Measurements from ENCODE around the gene BUB1B.
"Not testable (repeated sequence)": the region's sequence is repeated elsewhere in the genome, so short reads cannot be mapped to it uniquely, and the experiment has no call there.

The BUB1B gene

DNA sequence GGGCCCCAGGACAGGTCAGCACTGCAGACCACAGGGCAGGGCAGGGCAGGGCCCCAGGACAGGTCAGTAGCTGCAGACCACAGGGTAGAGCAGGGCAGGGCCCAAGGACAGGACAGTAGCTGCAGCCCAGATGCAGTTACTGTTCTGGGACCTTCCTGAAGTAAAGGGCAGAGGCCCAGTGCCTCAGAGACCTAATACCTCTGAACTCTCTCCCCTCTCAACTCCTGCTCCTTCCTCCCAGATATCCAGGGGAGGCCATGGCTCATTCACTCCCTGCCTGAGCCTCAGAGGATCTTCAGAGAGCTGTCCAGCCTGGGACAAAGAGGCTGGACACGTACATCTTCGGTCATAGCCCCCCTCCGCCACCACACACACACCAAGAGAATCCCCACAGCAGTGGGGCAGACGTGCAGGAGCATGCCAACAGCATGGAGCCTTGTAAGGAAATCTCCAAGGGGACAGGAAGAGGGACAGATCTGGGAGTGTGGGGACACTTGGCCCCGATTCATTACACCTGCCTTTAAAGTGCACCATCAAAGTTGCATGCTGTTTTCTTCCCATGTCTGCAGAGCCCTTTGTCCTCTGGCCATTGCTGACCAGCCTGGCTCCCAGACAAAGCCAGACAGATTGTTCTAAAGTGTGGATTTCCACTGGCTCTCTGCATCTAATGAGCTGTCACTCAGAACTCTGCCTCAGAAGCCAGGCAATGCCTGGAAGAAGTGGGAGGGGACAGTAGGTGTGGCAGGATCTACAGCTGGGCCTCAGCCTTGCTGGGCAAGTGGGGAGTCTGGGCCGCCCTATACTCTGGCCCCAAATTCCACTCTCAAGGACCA, 24.2 kb upstream of the BUB1B start:
- Histone ChIP-seq H3K9me3 (ENCODE audit: control insufficient read depth, insufficient read depth, low read length) (no peaks in the 10 kb centered on the region), H3K4me1 (ENCODE audit: control insufficient read depth, insufficient read depth, low read length) (no peaks in the 10 kb centered on the region; the same call in 1 of the 2 replicates), H3K27ac (ENCODE audit: low read length) (no peak overlapping the region), H3K4me3 (ENCODE audit: low read length) (no peak overlapping the region), H3K27me3 (ENCODE audit: control insufficient read depth, insufficient read depth, low read length) (no peaks in the 10 kb centered on the region), H3K36me3 (ENCODE audit: control insufficient read depth, insufficient read depth, low read length) (no peaks in the 10 kb centered on the region)
- WGBS (ENCODE audit: insufficient coverage, insufficient read length), result no CpG with 5 or more reads among the region's 6 CpGs
- DNase-seq (ENCODE audit: low read depth, low spot score), result no peak

DNA sequence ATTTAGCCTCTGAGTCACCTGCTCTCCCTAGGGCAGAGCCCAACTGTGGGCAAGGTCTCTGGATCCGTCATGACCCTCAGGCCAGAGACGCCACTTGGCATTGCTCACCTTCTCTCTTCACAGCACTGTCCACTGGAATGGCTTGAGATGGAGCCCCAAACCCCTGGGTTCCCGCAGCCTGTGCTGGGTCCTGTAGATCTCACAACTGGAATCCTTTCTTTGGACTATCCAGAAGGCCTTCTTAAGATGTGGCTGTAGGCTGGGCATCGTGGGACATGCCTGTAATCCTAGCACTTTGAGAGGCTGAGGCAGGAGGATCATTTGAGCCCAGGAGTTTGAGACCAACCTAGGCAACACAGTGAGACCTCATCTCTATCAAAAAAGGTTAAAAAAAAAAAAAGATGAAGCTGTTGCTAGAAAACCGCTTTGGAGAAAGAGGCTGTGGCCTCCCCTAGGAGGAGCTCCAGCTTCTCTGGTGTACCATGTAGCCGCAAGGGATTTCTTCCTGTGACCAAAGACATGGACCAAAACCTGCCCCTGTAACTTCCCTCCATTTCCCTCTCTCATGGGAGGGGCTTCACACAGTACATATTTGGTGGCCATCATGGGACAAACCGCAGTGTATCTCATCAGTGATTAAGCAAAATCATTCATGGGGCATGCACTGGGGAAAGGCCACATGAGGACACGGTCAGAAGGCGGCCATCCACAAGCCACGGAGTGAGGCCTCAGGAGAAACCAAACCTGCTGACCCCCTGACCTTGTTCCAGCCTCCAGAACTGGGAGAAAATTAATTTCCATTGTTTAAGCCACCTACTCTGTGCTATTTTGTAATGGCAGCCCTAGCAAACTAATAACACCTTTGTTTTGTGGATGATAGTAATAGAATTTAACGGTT, 23.3 kb upstream of the BUB1B start:
- Histone ChIP-seq H3K27me3 (ENCODE audit: control insufficient read depth, insufficient read depth, low read length) (no peaks in the 10 kb centered on the region), H3K9me3 (ENCODE audit: control insufficient read depth, insufficient read depth, low read length) (no peaks in the 10 kb centered on the region), H3K4me1 (ENCODE audit: control insufficient read depth, insufficient read depth, low read length) (no peaks in the 10 kb centered on the region; the same call in 1 of the 2 replicates), H3K36me3 (ENCODE audit: control insufficient read depth, insufficient read depth, low read length) (no peaks in the 10 kb centered on the region), H3K4me3 (ENCODE audit: low read length) (no peak overlapping the region), H3K27ac (ENCODE audit: low read length) (no peak overlapping the region)
- 100% methylated on average over 1 of the region's 11 CpGs for WGBS (ENCODE audit: insufficient coverage, insufficient read length)
- no peak for DNase-seq (ENCODE audit: low read depth, low spot score)

DNA sequence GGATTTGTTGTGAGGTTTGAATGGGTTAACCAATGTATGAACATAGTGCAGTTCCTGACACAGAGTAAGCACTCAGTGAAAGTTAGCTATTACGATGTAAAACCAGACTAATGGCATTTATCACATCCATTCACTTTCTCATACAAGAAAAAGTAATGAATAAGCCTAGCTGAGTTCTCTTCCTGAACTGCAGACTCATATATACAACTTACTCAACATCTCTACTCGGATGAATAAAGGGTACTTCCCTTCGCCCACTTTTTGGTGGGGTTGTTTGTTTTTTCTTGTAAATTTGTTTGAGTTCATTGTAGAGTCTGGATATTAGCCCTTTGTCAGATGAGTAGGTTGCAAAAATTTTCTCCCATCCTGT, 22.7 kb upstream of the BUB1B start:
- not testable (repeated sequence) for H3K36me3 ChIP-seq (ENCODE audit: control insufficient read depth, insufficient read depth, low read length); H3K9me3 ChIP-seq (ENCODE audit: control insufficient read depth, insufficient read depth, low read length); H3K27ac ChIP-seq (ENCODE audit: low read length); H3K4me1 ChIP-seq (ENCODE audit: control insufficient read depth, insufficient read depth, low read length); H3K4me3 ChIP-seq (ENCODE audit: low read length); DNase-seq (ENCODE audit: low read depth, low spot score); H3K27me3 ChIP-seq (ENCODE audit: control insufficient read depth, insufficient read depth, low read length)
- WGBS (ENCODE audit: insufficient coverage, insufficient read length), result no CpG with 5 or more reads among the region's 3 CpGs

DNA sequence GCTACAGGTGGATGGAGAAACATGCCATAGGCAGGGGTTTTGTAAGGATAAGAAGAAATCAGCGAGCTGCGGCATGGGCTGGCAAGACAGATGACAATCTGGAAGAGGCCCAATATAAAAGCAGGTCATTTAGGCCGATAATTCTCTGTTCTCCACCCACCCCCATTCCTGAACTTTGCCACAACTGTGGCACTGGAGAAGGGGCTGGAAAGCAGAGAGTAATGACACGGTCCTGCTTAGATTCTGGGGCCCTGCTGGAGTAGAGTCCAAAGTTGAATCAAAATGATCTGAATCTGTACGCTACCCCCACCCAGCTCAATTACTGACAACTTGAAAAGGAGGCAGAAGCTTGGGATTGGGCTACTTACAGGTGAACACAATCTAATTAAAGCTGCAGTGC, 18.4 kb upstream of the BUB1B start:
- Histone ChIP-seq H3K4me1 (ENCODE audit: control insufficient read depth, insufficient read depth, low read length) (no peaks in the 10 kb centered on the region), H3K4me3 (ENCODE audit: low read length) (no peak overlapping the region), H3K9me3 (ENCODE audit: control insufficient read depth, insufficient read depth, low read length) (no peaks in the 10 kb centered on the region), H3K36me3 (ENCODE audit: control insufficient read depth, insufficient read depth, low read length) (no peaks in the 10 kb centered on the region), H3K27ac (ENCODE audit: low read length) (no peak overlapping the region), H3K27me3 (ENCODE audit: control insufficient read depth, insufficient read depth, low read length) (no peaks in the 10 kb centered on the region)
- WGBS (ENCODE audit: insufficient coverage, insufficient read length), result no CpG with 5 or more reads among the region's 5 CpGs
- no peak for DNase-seq (ENCODE audit: low read depth, low spot score)

DNA sequence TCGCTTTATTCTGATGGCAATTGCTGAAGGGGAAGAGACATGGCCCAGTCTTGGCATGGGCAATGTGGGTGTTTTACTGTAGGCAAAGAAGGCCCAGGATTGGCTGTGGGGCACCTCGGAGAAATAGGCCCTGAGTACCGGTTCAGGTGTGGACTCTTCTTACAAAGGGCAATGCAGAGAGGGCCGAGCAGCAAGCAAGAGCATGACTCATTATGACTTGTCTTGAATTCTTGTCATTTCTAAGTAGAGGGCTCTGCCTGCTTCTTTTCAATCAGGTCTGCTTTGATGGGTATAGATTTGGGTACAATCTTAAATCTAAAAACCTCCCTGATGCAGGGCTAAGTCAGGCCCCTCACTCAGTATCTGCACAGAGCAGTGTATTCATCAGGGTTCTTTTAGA, 14.8 kb upstream of the BUB1B start:
- H3K27ac ChIP-seq (ENCODE audit: low read length), result no peak overlapping the region
- no CpG with 5 or more reads among the region's 4 CpGs for WGBS (ENCODE audit: insufficient coverage, insufficient read length)
- no peak for DNase-seq (ENCODE audit: low read depth, low spot score)

DNA sequence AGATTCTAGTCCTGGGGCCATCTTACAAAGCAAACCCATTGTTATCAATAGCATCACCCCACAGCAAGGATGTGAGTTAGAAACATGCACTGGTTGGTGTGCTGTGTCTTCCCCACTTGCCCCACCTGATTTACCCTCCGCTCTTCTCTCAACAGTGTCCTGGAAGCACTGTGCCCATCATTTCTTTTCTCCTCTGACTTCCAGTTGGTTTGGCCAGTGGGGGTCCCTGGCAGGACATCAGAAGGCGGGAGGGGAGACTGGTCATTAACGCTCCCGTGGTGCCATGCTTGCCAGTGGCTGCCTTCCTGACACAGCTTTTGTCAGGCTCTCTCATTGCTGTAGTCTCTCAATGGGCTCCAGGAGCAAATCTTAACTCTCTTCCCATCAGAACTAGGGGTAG, 11.5 kb upstream of the BUB1B start:
- no CpG with 5 or more reads among the region's 4 CpGs for WGBS (ENCODE audit: insufficient coverage, insufficient read length)
- Histone ChIP-seq H3K4me1 (ENCODE audit: control insufficient read depth, insufficient read depth, low read length) (no peaks in the 10 kb centered on the region), H3K9me3 (ENCODE audit: control insufficient read depth, insufficient read depth, low read length) (no peaks in the 10 kb centered on the region), H3K36me3 (ENCODE audit: control insufficient read depth, insufficient read depth, low read length) (no peaks in the 10 kb centered on the region), H3K4me3 (ENCODE audit: low read length) (no peak overlapping the region), H3K27ac (ENCODE audit: low read length) (no peak overlapping the region), H3K27me3 (ENCODE audit: control insufficient read depth, insufficient read depth, low read length) (no peaks in the 10 kb centered on the region)
- DNase-seq (ENCODE audit: low read depth, low spot score), result no peak

More for the DNA sequence above, 14.8 kb upstream of the BUB1B start:
- Histone ChIP-seq H3K27me3 (ENCODE audit: control insufficient read depth, insufficient read depth, low read length) (no peaks in the 10 kb centered on the region), H3K4me3 (ENCODE audit: low read length) (no peak overlapping the region), H3K36me3 (ENCODE audit: control insufficient read depth, insufficient read depth, low read length) (no peaks in the 10 kb centered on the region), H3K9me3 (ENCODE audit: control insufficient read depth, insufficient read depth, low read length) (no peaks in the 10 kb centered on the region), H3K4me1 (ENCODE audit: control insufficient read depth, insufficient read depth, low read length) (no peaks in the 10 kb centered on the region)

DNA sequence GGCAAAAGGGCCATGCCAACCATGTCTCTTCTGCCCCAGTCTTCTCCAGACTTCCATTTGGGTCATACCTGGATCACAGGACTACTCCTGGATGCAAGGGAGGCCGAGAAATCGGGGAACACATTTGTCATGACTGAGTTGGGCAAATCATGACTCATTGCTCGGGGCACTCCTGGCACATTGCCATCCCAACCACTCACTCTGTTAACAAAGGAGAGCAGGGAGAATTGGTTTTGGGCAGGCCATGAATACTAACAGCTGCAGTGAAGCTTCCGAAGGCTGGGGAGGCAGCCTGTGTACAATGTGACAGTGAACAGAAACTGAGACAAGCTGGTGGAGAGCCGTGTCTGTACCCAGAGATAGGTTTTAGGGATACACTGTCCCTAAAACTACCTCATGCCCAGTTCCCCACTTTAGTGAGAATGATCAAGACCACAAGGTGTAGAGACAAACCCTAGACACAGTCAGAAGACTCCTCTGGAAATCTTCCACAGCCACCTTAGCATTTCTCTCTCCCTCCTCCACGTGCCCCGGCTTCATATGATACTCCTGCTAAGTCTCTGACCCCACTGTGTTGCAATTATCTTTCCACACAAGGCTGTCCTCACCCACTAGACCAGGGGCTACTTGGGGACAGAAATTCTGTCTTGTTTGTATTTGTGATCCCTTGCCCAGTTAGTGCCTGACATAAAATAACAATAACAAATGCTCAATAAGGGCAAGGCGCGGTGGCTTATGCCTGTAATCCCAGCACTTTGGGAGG, 10.5 kb upstream of the BUB1B start:
- DNase-seq (ENCODE audit: low read depth, low spot score), result no peak
- H3K4me3 ChIP-seq (ENCODE audit: low read length), result no peak overlapping the region

DNA sequence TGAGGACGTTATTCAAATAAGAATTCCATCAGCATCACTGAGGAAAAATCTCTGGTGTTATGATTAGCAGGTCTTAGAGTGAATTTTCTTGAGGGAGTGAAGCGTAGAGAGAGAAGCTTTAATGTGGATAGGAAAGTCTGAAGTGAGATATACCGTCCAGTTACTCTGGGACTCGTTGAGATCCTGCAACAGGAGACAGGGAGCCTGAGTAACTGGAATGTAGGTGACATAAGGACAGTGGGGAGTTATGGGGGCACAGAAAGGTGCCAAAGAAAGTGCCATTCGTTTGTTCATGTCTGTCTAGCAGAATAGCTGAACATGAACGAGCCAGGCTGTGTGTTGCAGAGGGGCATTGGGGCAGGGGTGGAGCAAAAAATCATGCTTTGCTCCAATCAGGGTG, 9.4 kb upstream of the BUB1B start:
- Histone ChIP-seq H3K27me3 (ENCODE audit: control insufficient read depth, insufficient read depth, low read length) (no peaks in the 10 kb centered on the region), H3K36me3 (ENCODE audit: control insufficient read depth, insufficient read depth, low read length) (no peaks in the 10 kb centered on the region), H3K27ac (ENCODE audit: low read length) (no peak overlapping the region), H3K4me3 (ENCODE audit: low read length) (no peak overlapping the region), H3K9me3 (ENCODE audit: control insufficient read depth, insufficient read depth, low read length) (no peaks in the 10 kb centered on the region), H3K4me1 (ENCODE audit: control insufficient read depth, insufficient read depth, low read length) (peaks cover 6% of the 10 kb centered on the region)
- no CpG with 5 or more reads among the region's 6 CpGs for WGBS (ENCODE audit: insufficient coverage, insufficient read length)
- DNase-seq (ENCODE audit: low read depth, low spot score), result no peak

More for the DNA sequence above, 10.5 kb upstream of the BUB1B start:
- no peaks in the 10 kb centered on the region for H3K36me3 ChIP-seq (ENCODE audit: control insufficient read depth, insufficient read depth, low read length)
- WGBS (ENCODE audit: insufficient coverage, insufficient read length), result no CpG with 5 or more reads among the region's 9 CpGs
- peaks cover 3% of the 10 kb centered on the region; the same call in 1 of the 2 replicates for H3K4me1 ChIP-seq (ENCODE audit: control insufficient read depth, insufficient read depth, low read length)
- H3K27ac ChIP-seq (ENCODE audit: low read length), result no peak overlapping the region
- H3K9me3 ChIP-seq (ENCODE audit: control insufficient read depth, insufficient read depth, low read length), result no peaks in the 10 kb centered on the region
- no peaks in the 10 kb centered on the region for H3K27me3 ChIP-seq (ENCODE audit: control insufficient read depth, insufficient read depth, low read length)

DNA sequence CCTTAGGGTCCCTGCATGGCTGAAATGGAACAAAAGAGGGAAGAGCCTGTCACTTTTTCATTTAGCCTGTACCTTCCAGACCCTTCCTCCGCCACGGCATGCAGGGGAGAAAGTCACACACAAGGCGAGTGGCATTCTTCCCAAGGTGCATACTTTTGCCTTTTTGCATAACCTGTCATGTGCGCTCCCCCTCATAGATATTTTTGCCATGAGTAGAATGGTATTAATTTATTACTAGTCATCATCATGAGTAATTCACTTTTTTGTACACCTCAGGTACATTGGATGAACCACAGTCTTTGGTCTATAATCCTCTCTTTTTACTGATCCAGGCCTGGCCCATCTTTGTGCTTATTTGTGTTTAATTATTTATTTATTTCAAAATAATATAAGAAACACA, 8.9 kb upstream of the BUB1B start:
- no peaks in the 10 kb centered on the region for H3K36me3 ChIP-seq (ENCODE audit: control insufficient read depth, insufficient read depth, low read length)

DNA sequence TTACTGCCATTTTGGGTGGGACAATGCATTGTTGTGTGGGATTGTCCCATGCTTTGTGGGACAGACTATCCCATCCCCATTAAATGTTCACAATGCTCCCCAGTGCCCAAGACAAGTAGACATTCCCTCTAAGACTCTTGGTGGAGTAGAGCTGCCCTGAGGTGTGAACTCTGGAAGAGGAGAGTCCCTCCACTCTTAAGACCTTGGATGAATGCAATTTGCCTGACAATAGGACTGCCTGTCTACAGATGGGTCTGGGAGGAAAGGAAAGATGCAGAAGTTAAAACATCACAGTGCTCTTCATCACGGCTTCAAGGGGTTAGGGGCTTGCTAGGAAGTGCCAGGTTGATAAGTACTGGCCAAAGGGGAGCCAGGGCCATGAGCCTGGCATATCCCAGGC, 6.0 kb upstream of the BUB1B start:
- H3K9me3 ChIP-seq (ENCODE audit: control insufficient read depth, insufficient read depth, low read length); H3K4me1 ChIP-seq (ENCODE audit: control insufficient read depth, insufficient read depth, low read length); DNase-seq (ENCODE audit: low read depth, low spot score); H3K4me3 ChIP-seq (ENCODE audit: low read length); H3K27ac ChIP-seq (ENCODE audit: low read length); H3K27me3 ChIP-seq (ENCODE audit: control insufficient read depth, insufficient read depth, low read length); H3K36me3 ChIP-seq (ENCODE audit: control insufficient read depth, insufficient read depth, low read length): not testable (repeated sequence)
- no CpG with 5 or more reads among the region's 1 CpG for WGBS (ENCODE audit: insufficient coverage, insufficient read length)

More for the DNA sequence above, 8.9 kb upstream of the BUB1B start:
- Histone ChIP-seq H3K4me3 (ENCODE audit: low read length) (no peak overlapping the region), H3K27ac (ENCODE audit: low read length) (no peak overlapping the region), H3K9me3 (ENCODE audit: control insufficient read depth, insufficient read depth, low read length) (no peaks in the 10 kb centered on the region), H3K27me3 (ENCODE audit: control insufficient read depth, insufficient read depth, low read length) (no peaks in the 10 kb centered on the region), H3K4me1 (ENCODE audit: control insufficient read depth, insufficient read depth, low read length) (peaks cover 6% of the 10 kb centered on the region)
- no CpG with 5 or more reads among the region's 4 CpGs for WGBS (ENCODE audit: insufficient coverage, insufficient read length)
- no peak for DNase-seq (ENCODE audit: low read depth, low spot score)
